Measurements from ENCODE around the gene PSMD5.

- TF ChIP-seq CTCF (conservative IDR thresholded peaks at IDR 0.05 in 1 of 2, IDR thresholded peaks at IDR 0.05 in 1 of 2; ENCODE audit: extremely low read depth in 1 of 2, insufficient read depth in 1 of 2, low read depth in 1 of 2, low read length in 2 of 2) (no peak), EZH2 (IDR thresholded peaks at IDR 0.05; ENCODE audit: borderline replicate concordance, low read length) (no peak)
These were observed 2.5 kb upstream of the PSMD5 start for GRCh38 chr9:120845255-120845654.

All from mammary epithelial cell (primary cell).